Neural progenitor cell (in vitro differentiated cells): Measurements from ENCODE around the gene PSMD6. TPM values are rescaled to one million over a fixed set of nuclear protein-coding genes. Genes with fewer than 3 reads are reported as not detected.

Source experiments
- DNase-seq: peaks from one replicate; pipeline ENCODE4 v3.0.0-alpha.2; 2016; ENCODE audit warnings: low spot score
- H2AFZ ChIP-seq: fragments of 200-600 bp; sonication (generic); replicated peaks from 2 replicates; pipeline ENCODE4 v1.6.1; 2016; ENCODE audit warnings: antibody characterized with exemption
- H3F3A ChIP-seq: fragments of 200-600 bp; sonication (generic); 2 replicates; pipeline ENCODE4 v1.6.1; 2016; ENCODE audit warnings: antibody characterized with exemption, low read depth
- H3K27ac ChIP-seq: fragments of 200-600 bp; sonication (generic); 2 replicates; pipeline ENCODE4 v1.5.1; 2016; ENCODE audit warnings: mild to moderate bottlenecking
- H3K27me3 ChIP-seq: fragments of 200-600 bp; sonication (generic); 2 replicates; pipeline ENCODE4 v1.6.1; 2016; ENCODE audit warnings: mild to moderate bottlenecking, moderate library complexity
- H3K36me3 ChIP-seq: fragments of 200-600 bp; sonication (generic); 2 replicates; pipeline ENCODE4 v1.5.1; 2016
- H3K4me1 ChIP-seq: fragments of 200-600 bp; sonication (generic); 2 replicates; pipeline ENCODE4 v1.6.1; 2016; ENCODE audit warnings: mixed run types
- H3K4me2 ChIP-seq: fragments of 200-600 bp; sonication (generic); 2 replicates; pipeline ENCODE4 v1.6.1; 2016
- H3K4me3 ChIP-seq: fragments of 200-600 bp; sonication (generic); 2 replicates; pipeline ENCODE4 v1.5.1; 2016
- H3K79me2 ChIP-seq: fragments of 200-600 bp; sonication (generic); 2 replicates; pipeline ENCODE4 v1.6.1; 2016; ENCODE audit warnings: low read depth
- H3K9ac ChIP-seq: fragments of 200-600 bp; sonication (generic); 2 replicates; pipeline ENCODE4 v1.6.1; 2016
- H3K9me3 ChIP-seq: fragments of 200-600 bp; sonication (generic); 2 replicates; pipeline ENCODE4 v1.5.1; 2016; ENCODE audit warnings: low read depth
- H4K20me1 ChIP-seq: fragments of 200-600 bp; sonication (generic); 2 replicates; pipeline ENCODE4 v1.6.1; 2016; ENCODE audit warnings: low read depth
- H3K27ac Mint-ChIP-seq: 3 replicates; pipeline ENCODE4 v1.8.0; 2021; ENCODE audit warnings: mixed read lengths
- H3K27me3 Mint-ChIP-seq: 2 replicates; pipeline ENCODE4 v1.8.0; 2022; ENCODE audit warnings: low read depth, mild to moderate bottlenecking, inconsistent platforms, moderate library complexity, mixed read lengths; ENCODE audit not compliant: insufficient read depth
- H3K36me3 Mint-ChIP-seq: 3 replicates; pipeline ENCODE4 v1.8.0; 2021; ENCODE audit warnings: mixed read lengths
- H3K4me1 Mint-ChIP-seq: 3 replicates; pipeline ENCODE4 v1.8.0; 2021; ENCODE audit warnings: mixed read lengths
- H3K4me3 Mint-ChIP-seq: 3 replicates; pipeline ENCODE4 v1.8.0; 2021; ENCODE audit warnings: mild to moderate bottlenecking, moderate library complexity, mixed read lengths
- H3K9me3 Mint-ChIP-seq: 3 replicates; pipeline ENCODE4 v1.8.0; 2020; ENCODE audit warnings: mixed read lengths
- EZH2 ChIP-seq: fragments of 200-600 bp; sonication (generic); IDR thresholded peaks from 2 replicates; pipeline ENCODE4 v1.6.1; 2017; ENCODE audit warnings: antibody characterized with exemption, mild to moderate bottlenecking, moderate library complexity
- EZH2phosphoT487 ChIP-seq: fragments of 200-600 bp; sonication (generic); IDR thresholded peaks from 2 replicates; pipeline ENCODE4 v1.6.1; 2017; ENCODE audit warnings: antibody characterized with exemption
- total RNA-seq: library from RNA; depleted of rRNA; stranded (reverse); fragments of >200 nt; gene quantifications from 2 replicates; pipeline ENCODE4 v1.2.3, GENCODE V29; 2015; ENCODE audit warnings: low replicate concordance
- TF ChIP-seq, protein P1 (sequence below): fragments of 200-600 bp; sonication (generic); IDR thresholded peaks from 2 replicates; pipeline ENCODE4 v1.5.1; 2017; ENCODE audit warnings: antibody characterized with exemption, mild to moderate bottlenecking

Gene PSMD6
- total RNA-seq, 1 donor from 2014 or later, result 141 TPM

DNA sequence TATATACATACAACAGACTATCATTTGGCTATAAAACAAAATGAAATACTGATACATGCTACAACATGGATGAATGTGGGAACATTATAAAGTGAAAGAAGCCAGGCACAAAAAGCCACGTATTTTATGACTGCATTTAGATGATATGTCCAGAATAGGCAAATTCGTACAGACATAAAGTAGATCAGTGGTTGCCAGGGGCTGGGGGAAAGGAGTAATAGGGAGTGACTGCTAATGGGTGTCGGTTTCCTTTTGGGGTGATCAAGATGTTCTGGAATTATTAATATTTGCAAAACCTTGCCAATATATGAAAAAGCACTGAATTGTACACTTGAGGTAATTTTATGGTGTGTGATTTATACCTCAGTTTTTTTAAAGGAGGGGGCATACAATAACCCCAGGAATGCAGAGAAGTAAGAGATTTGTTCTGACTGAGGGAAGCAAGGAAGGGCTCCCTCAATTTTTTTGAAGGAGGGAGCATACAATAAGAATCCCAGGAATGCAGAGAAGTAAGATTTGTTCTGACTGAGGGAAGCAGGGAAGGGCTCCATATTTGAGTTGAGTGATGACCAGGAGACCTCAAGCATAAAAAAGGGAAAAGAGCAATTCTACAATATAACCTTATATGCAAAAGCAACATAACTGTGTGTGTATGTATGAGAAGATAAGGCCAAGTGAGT is 6.2 kb downstream of the PSMD6 start:
- no peak for DNase-seq
- H3F3A ChIP-seq, result peaks cover 25% of the 10 kb centered on the region
- H3K9me3 ChIP-seq, result no peaks in the 10 kb centered on the region
- no peak overlapping the region for H3K9ac ChIP-seq
- peaks cover 3% of the 10 kb centered on the region for H3K4me1 ChIP-seq
- TF ChIP-seq, protein P1, sequence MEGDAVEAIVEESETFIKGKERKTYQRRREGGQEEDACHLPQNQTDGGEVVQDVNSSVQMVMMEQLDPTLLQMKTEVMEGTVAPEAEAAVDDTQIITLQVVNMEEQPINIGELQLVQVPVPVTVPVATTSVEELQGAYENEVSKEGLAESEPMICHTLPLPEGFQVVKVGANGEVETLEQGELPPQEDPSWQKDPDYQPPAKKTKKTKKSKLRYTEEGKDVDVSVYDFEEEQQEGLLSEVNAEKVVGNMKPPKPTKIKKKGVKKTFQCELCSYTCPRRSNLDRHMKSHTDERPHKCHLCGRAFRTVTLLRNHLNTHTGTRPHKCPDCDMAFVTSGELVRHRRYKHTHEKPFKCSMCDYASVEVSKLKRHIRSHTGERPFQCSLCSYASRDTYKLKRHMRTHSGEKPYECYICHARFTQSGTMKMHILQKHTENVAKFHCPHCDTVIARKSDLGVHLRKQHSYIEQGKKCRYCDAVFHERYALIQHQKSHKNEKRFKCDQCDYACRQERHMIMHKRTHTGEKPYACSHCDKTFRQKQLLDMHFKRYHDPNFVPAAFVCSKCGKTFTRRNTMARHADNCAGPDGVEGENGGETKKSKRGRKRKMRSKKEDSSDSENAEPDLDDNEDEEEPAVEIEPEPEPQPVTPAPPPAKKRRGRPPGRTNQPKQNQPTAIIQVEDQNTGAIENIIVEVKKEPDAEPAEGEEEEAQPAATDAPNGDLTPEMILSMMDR, result no peak
- no peak for TF ChIP-seq EZH2
- no peak for TF ChIP-seq EZH2phosphoT487
- H3K36me3 ChIP-seq, result peaks cover 23% of the 10 kb centered on the region
- Mint-ChIP-seq H3K4me1 (peaks cover 4% of the 10 kb centered on the region), H3K27ac (no peak overlapping the region), H3K9me3 (no peaks in the 10 kb centered on the region), H3K4me3 (no peak overlapping the region), H3K27me3 (peaks cover 2% of the 10 kb centered on the region), H3K36me3 (peaks cover 34% of the 10 kb centered on the region)
- peaks cover 11% of the 10 kb centered on the region for H4K20me1 ChIP-seq
- no peaks in the 10 kb centered on the region for H3K27me3 ChIP-seq
- no peak overlapping the region for H3K4me3 ChIP-seq
- peaks cover 19% of the 10 kb centered on the region for H3K79me2 ChIP-seq
- H3K27ac ChIP-seq, result no peak overlapping the region
- no peak overlapping the region for H2AFZ ChIP-seq
- H3K4me2 ChIP-seq, result no peak overlapping the region

DNA sequence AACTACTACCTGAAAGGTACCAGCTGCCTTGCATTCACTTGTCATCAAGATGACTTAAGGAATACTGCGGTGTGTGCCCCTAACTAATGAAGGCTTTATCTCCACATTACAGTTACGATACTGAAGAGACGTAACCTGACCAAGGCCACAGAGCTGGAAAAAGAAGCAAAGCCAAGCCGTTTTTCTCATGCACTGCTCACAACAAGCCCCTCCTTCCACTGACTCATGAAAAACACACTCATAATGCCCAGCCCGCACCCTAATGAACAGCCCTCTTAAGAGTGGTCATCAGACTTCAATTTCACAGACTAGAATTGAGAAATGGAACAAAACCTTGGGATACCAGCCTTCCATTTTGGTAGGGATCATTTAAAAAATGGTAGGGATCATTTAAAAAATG is 11.6 kb downstream of the PSMD6 start:
- no peak for DNase-seq
- Mint-ChIP-seq H3K36me3 (peaks cover 35% of the 10 kb centered on the region), H3K9me3 (no peaks in the 10 kb centered on the region), H3K4me3 (no peak overlapping the region), H3K4me1 (no peaks in the 10 kb centered on the region), H3K27me3 (peaks cover 2% of the 10 kb centered on the region), H3K27ac (no peak overlapping the region)
- peaks cover 12% of the 10 kb centered on the region for H4K20me1 ChIP-seq
- no peaks in the 10 kb centered on the region for H3K9me3 ChIP-seq
- H3K4me3 ChIP-seq, result no peak overlapping the region
- H3K27me3 ChIP-seq, result no peaks in the 10 kb centered on the region
- no peaks in the 10 kb centered on the region for H3K4me1 ChIP-seq
- H3K4me2 ChIP-seq, result no peak overlapping the region
- H3K9ac ChIP-seq, result no peak overlapping the region
- H3K36me3 ChIP-seq, result peaks cover 35% of the 10 kb centered on the region
- H2AFZ ChIP-seq, result no peak overlapping the region
- H3F3A ChIP-seq, result peaks cover 3% of the 10 kb centered on the region
- no peak overlapping the region for H3K27ac ChIP-seq
- TF ChIP-seq EZH2phosphoT487, result no peak
- no peak for TF ChIP-seq EZH2
- TF ChIP-seq, protein P1, result no peak
- H3K79me2 ChIP-seq, result peaks cover 6% of the 10 kb centered on the region

DNA sequence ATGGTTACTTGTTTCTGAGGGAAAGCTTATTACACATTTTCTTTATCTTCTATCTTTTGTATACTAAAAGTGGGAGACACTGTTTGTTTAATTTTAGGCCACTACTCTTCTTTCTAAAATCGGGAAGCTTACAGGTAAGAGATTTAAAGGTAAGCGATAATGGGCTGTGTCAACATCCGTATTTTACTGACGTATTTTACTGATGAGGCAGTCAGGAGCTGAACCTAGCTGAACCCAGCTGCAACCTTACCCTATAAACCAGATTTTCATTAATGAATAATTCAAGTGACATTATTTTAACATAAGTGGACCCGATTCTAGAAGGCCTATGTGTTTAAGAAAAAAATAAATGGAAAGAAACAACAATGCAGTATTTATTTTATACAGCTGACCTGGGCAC is 13.1 kb downstream of the PSMD6 start:
- peaks cover 32% of the 10 kb centered on the region for H3K36me3 Mint-ChIP-seq

More for the DNA sequence above, 13.1 kb downstream of the PSMD6 start:
- H3K4me1 Mint-ChIP-seq, result no peaks in the 10 kb centered on the region
- Histone ChIP-seq H3K36me3 (peaks cover 35% of the 10 kb centered on the region), H3K9me3 (no peaks in the 10 kb centered on the region), H3K27me3 (no peaks in the 10 kb centered on the region), H4K20me1 (peaks cover 14% of the 10 kb centered on the region), H3K79me2 (peaks cover 6% of the 10 kb centered on the region), H3F3A (no peaks in the 10 kb centered on the region), H3K4me1 (no peaks in the 10 kb centered on the region), H3K4me2 (no peak overlapping the region), H2AFZ (no peak overlapping the region), H3K4me3 (no peak overlapping the region), H3K9ac (no peak overlapping the region), H3K27ac (no peak overlapping the region)
- no peak overlapping the region for H3K4me3 Mint-ChIP-seq
- TF ChIP-seq, protein P1, result no peak
- TF ChIP-seq EZH2phosphoT487 (no peak), EZH2 (no peak)
- DNase-seq, result no peak
- H3K9me3 Mint-ChIP-seq, result no peaks in the 10 kb centered on the region
- no peak overlapping the region for H3K27ac Mint-ChIP-seq
- peaks cover 2% of the 10 kb centered on the region for H3K27me3 Mint-ChIP-seq
